HG02763 (cell line): ENCODE results near the gene KCNC1.

Experiments used
- ATAC-seq: cut with Tn5 transposase; IDR thresholded peaks from one replicate; pipeline ENCODE4 v1.9.1; 2021; ENCODE audit warnings: mild to moderate bottlenecking, moderate library complexity; ENCODE audit not compliant: unreplicated experiment

Gene KCNC1

GRCh38 chr11:17772704-17773600 lies 38.4 kb downstream of the KCNC1 start:
- no peak for ATAC-seq

GRCh38 chr11:17773674-17774073 lies 39.1 kb downstream of the KCNC1 start:
- ATAC-seq: no peak

GRCh38 chr11:17774232-17775034 lies 39.9 kb downstream of the KCNC1 start:
- no peak for ATAC-seq

GRCh38 chr11:17775035-17775348 lies 40.4 kb downstream of the KCNC1 start:
- no peak for ATAC-seq

GRCh38 chr11:17775507-17776211 lies 41.1 kb downstream of the KCNC1 start:
- ATAC-seq: no peak

- no peak for ATAC-seq
Observed at GRCh38 chr11:17776212-17776875, 41.8 kb downstream of the KCNC1 start.

- no peak for ATAC-seq
Observed at GRCh38 chr11:17777086-17777737, 42.6 kb downstream of the KCNC1 start.

- ATAC-seq: no peak
Observed at GRCh38 chr11:17777738-17778091, 43.1 kb downstream of the KCNC1 start.

- ATAC-seq: no peak
Observed at GRCh38 chr11:17778352-17778751, 43.8 kb downstream of the KCNC1 start.

- ATAC-seq: no peak
Observed at GRCh38 chr11:17778956-17779860, 44.6 kb downstream of the KCNC1 start.

GRCh38 chr11:17779861-17780594 lies 45.4 kb downstream of the KCNC1 start:
- ATAC-seq: no peak

GRCh38 chr11:17780668-17781067 lies 46.1 kb downstream of the KCNC1 start:
- ATAC-seq: no peak

- no peak for ATAC-seq
Observed at GRCh38 chr11:17781221-17781620, 46.6 kb downstream of the KCNC1 start.

GRCh38 chr11:17781626-17782025 lies 47.0 kb downstream of the KCNC1 start:
- ATAC-seq: no peak

GRCh38 chr11:17782145-17782544 lies 47.6 kb downstream of the KCNC1 start:
- ATAC-seq: no peak

- ATAC-seq: no peak
Observed at GRCh38 chr11:17782603-17783337, 48.2 kb downstream of the KCNC1 start.

- ATAC-seq: no peak
Observed at GRCh38 chr11:17783878-17784277, 49.3 kb downstream of the KCNC1 start.
